K562 treated with DMSO at 1 percent for 24 hours (cell line): ENCODE measurements around the gene ATP8B3. TPM values are rescaled to one million over a fixed set of nuclear protein-coding genes. Genes with fewer than 3 reads are reported as not detected.

Experiments
- total RNA-seq: library from RNA; unstranded; fragments of 300-600 nt; gene quantifications from 2 replicates; pipeline ENCODE4 v1.2.3, GENCODE V29; 2022; ENCODE audit warnings: low read depth; ENCODE audit not compliant: insufficient read depth

Gene ATP8B3, protein sequence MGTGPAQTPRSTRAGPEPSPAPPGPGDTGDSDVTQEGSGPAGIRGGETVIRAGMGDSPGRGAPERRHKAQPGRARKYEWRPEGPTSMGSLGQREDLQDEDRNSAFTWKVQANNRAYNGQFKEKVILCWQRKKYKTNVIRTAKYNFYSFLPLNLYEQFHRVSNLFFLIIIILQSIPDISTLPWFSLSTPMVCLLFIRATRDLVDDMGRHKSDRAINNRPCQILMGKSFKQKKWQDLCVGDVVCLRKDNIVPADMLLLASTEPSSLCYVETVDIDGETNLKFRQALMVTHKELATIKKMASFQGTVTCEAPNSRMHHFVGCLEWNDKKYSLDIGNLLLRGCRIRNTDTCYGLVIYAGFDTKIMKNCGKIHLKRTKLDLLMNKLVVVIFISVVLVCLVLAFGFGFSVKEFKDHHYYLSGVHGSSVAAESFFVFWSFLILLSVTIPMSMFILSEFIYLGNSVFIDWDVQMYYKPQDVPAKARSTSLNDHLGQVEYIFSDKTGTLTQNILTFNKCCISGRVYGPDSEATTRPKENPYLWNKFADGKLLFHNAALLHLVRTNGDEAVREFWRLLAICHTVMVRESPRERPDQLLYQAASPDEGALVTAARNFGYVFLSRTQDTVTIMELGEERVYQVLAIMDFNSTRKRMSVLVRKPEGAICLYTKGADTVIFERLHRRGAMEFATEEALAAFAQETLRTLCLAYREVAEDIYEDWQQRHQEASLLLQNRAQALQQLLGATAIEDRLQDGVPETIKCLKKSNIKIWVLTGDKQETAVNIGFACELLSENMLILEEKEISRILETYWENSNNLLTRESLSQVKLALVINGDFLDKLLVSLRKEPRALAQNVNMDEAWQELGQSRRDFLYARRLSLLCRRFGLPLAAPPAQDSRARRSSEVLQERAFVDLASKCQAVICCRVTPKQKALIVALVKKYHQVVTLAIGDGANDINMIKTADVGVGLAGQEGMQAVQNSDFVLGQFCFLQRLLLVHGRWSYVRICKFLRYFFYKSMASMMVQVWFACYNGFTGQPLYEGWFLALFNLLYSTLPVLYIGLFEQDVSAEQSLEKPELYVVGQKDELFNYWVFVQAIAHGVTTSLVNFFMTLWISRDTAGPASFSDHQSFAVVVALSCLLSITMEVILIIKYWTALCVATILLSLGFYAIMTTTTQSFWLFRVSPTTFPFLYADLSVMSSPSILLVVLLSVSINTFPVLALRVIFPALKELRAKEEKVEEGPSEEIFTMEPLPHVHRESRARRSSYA (N-terminal part only)
- total RNA-seq: 4.3 and 5.2 TPM in 2 replicates

DNA sequence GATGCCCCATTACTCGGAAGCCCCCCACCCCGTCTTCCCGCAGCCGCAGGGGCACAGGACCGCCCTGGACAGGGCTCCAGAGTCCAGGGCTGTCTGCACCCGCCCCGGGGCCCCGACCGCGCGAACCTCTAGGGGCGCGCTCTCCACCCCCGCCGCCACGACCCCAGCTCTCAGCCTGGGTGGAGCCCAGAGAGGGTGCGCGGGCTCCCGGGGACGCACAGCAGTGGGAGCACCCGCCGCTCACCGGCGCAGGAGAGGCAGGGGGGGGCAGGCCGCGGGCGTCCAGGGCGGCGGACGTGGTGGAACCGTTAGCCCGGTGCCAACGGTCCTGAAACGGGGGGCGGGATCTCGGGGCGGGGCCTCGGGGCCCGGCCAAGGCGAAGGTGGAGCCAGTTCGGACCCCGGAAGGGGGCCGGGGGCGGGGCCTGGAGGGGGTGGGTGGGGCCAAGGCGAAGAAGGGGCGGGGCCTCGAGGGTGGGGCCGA, at the start of gene ATP8B3:
Gene ATP8B3 (minus strand): TSS at position 335 of the 484 bp plus-strand sequence. CDS start 540 bp downstream, outside the sequence.

DNA sequence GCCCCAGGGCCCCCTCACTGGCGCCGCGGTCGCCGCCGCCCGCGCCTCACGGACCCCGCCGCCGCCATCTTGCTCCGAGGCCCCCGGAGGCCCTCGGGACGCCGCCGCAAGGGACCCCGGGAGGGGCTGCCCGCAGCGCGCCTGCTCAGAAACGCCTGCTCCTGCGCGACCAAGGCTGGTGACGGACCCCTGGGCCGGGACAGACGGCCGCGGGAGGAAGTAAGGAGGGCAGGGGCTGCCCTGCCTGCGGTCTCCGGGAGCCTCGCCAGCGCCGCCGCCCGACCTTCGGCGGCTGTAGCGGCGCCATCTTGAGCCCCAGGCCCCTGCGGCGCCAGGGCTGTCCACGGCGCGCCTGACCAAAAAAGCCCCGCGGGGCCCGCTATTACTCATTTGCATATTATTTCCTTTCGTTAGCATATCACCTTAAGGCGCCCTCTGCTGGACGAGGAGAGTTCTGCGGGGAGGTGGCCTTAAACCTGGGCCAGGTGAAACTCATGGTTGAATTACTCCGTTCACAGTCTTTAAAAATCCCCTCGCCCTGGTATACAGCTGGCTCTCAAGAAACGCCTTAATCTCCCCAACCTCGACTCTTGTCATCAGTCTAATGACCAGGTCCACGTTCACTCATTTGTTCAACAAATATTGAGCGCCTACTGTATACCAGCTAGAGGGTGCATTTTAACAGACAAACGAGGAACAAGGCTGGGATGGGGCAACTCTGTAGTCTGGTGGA, 36.5 kb upstream of the ATP8B3 start, which contains the start of gene REXO1:
Gene REXO1 (minus strand): TSS at position 85 of the 733 bp plus-strand sequence. CDS start 125 bp downstream, outside the sequence.

DNA sequence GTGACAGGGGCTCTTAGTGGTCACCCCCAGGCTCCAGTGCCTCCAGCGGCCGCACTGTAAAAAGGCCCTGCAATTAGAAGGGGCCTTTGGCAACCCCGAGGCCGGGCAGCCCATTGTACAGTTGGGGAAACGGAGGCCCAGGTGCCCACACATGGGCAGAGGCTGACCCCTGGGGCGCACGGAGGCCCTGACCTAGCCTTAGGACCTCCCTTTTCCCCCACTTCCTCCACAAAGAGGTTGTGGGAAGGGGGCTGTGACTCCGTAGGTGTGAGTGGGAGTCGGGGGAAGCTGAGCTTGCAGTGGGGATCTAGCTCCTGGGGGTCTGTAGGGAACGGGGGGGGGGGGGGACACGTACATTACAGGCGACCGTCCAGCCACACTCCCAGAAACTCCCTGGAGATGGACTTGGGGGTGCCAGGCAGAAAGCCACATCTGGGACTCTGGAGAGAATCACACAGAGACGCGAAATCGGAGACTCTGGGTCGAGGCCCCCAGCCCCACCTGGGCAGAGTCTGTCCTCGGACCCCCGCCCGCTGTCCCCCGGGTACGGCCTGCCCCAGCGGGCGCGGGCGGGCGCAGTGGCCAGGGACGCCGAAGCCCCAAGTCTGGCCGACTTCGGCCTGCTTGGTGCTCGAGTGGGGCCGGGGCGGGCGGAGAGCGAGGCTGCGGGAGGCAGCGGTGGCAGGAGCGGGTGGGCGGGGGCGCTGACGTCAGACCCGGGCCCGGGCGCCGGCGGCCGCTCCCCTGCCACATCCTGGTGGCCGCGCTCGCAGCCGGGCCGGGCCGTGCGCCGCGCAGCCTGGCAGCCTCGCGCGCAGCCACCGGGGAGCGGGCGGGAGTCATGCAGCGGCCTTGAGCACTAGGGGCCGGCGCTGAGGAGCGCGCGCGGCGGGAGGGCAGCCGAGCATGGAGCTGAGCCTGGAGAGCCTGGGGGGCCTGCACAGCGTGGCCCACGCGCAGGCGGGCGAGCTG, 59.0 kb downstream of the ATP8B3 start, which contains the start of gene ONECUT3:
Gene ONECUT3 (plus strand): TSS at position 750 of the 972 bp plus-strand sequence. CDS start 157 bp downstream, at position 907.

Other genes starting within 250 kb of the ATP8B3 start
- gene MEX3D, start 244.0 kb downstream of the ATP8B3 start, total RNA-seq: 32.4 and 43.7 TPM in 2 replicates
- gene MBD3, start 219.4 kb downstream of the ATP8B3 start, total RNA-seq: 157 and 180 TPM in 2 replicates
- 73.8 and 75.3 TPM in 2 replicates for gene UQCR11, start 206.8 kb downstream of the ATP8B3 start, total RNA-seq
- 93.2 and 103 TPM in 2 replicates for gene TCF3, start 159.7 kb downstream of the ATP8B3 start, total RNA-seq
- gene ONECUT3, start 58.8 kb downstream of the ATP8B3 start, total RNA-seq: not detected in 2 replicates
- gene REXO1, start 36.2 kb upstream of the ATP8B3 start, total RNA-seq: 37.0 and 38.1 TPM in 2 replicates
- 24.2 and 32.4 TPM in 2 replicates for gene KLF16, start 51.3 kb upstream of the ATP8B3 start, total RNA-seq
- 230 and 249 TPM in 2 replicates for gene ABHD17A, start 73.2 kb upstream of the ATP8B3 start, total RNA-seq
- 29.8 and 34.6 TPM in 2 replicates for gene ADAT3, start 93.1 kb upstream of the ATP8B3 start, total RNA-seq
- 71.3 and 85.5 TPM in 2 replicates for gene SCAMP4, start 93.1 kb upstream of the ATP8B3 start, total RNA-seq
- gene CSNK1G2, start 128.9 kb upstream of the ATP8B3 start, total RNA-seq: 107 and 137 TPM in 2 replicates
- 117 and 126 TPM in 2 replicates for gene BTBD2, start 203.4 kb upstream of the ATP8B3 start, total RNA-seq
- 395 and 452 TPM in 2 replicates for gene MKNK2, start 239.0 kb upstream of the ATP8B3 start, total RNA-seq